ENCODE results near the gene PKDCC.

- TF ChIP-seq, protein P1, sequence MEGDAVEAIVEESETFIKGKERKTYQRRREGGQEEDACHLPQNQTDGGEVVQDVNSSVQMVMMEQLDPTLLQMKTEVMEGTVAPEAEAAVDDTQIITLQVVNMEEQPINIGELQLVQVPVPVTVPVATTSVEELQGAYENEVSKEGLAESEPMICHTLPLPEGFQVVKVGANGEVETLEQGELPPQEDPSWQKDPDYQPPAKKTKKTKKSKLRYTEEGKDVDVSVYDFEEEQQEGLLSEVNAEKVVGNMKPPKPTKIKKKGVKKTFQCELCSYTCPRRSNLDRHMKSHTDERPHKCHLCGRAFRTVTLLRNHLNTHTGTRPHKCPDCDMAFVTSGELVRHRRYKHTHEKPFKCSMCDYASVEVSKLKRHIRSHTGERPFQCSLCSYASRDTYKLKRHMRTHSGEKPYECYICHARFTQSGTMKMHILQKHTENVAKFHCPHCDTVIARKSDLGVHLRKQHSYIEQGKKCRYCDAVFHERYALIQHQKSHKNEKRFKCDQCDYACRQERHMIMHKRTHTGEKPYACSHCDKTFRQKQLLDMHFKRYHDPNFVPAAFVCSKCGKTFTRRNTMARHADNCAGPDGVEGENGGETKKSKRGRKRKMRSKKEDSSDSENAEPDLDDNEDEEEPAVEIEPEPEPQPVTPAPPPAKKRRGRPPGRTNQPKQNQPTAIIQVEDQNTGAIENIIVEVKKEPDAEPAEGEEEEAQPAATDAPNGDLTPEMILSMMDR (optimal IDR thresholded peaks at IDR 0.05 in 1 of 3, IDR thresholded peaks at IDR 0.05 in 1 of 3, conservative IDR thresholded peaks at IDR 0.05 in 1 of 3; ENCODE audit: extremely low read depth in 1 of 3, insufficient read depth in 2 of 3, low read length in 3 of 3): no peak
- TF ChIP-seq EZH2 (IDR thresholded peaks at IDR 0.05; ENCODE audit: low read length): no peak
These were observed 15.8 kb downstream of the PKDCC start for GRCh38 chr2:42063431-42064171.

Measured in keratinocyte (primary cell).